ENCODE measurements around the gene PRKN.

DNA sequence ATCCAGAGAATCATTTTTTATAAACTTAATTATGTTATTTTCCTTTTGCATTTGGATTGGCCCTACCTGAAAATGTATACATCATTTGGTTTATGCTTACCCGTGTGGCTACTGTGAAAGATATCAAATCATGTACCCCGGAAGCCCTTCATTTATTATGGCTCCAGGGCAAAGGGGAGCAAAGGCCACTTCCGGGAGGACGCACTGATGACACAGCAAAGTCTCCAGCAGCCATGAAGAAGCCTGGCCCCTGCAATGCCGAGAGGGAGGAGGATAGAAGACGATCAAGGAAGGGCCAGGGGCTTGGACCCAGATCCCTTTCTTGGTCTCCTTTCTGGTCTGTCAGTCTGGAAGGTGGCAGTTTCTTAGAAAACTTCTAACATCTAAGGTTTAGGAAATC is 1073.4 kb downstream of the PRKN start:
- TF ChIP-seq, protein P1, sequence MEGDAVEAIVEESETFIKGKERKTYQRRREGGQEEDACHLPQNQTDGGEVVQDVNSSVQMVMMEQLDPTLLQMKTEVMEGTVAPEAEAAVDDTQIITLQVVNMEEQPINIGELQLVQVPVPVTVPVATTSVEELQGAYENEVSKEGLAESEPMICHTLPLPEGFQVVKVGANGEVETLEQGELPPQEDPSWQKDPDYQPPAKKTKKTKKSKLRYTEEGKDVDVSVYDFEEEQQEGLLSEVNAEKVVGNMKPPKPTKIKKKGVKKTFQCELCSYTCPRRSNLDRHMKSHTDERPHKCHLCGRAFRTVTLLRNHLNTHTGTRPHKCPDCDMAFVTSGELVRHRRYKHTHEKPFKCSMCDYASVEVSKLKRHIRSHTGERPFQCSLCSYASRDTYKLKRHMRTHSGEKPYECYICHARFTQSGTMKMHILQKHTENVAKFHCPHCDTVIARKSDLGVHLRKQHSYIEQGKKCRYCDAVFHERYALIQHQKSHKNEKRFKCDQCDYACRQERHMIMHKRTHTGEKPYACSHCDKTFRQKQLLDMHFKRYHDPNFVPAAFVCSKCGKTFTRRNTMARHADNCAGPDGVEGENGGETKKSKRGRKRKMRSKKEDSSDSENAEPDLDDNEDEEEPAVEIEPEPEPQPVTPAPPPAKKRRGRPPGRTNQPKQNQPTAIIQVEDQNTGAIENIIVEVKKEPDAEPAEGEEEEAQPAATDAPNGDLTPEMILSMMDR (IDR thresholded peaks at IDR 0.05): no peak
- TF ChIP-seq EZH2 (IDR thresholded peaks at IDR 0.05): no peak
- TF ChIP-seq EZH2phosphoT487 (IDR thresholded peaks at IDR 0.05): no peak

Measured in neural progenitor cell (in vitro differentiated cells).